ENCODE results near the gene FSHR. TPM values are rescaled to one million over a fixed set of nuclear protein-coding genes. Genes with fewer than 3 reads are reported as not detected.

FSHR gene
- total RNA-seq, 1 donor from 2014 or later = not detected

DNA sequence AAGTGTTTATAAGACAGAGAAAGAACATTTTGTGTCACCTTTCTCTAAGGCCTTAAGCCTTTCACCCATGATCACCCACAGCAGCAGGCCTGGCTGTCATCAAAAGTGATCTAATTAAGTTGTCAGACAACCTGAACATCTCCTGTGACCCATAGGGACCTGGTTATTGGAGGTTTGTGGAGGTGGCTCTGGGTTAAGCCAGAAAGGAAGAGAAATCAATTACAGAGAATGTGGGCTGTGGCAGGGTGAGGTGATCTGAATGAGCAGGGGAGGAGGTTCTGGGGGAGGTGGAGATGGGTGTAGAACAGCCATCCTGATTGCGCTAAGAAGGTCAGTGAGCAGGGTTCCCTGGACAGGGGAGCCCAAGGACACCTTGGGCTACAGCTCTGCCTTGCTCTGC is 170.8 kb downstream of the FSHR start:
- no peak overlapping the region for H3K4me3 ChIP-seq (ENCODE audit: low read depth, low read length)
- TF ChIP-seq, protein P1, sequence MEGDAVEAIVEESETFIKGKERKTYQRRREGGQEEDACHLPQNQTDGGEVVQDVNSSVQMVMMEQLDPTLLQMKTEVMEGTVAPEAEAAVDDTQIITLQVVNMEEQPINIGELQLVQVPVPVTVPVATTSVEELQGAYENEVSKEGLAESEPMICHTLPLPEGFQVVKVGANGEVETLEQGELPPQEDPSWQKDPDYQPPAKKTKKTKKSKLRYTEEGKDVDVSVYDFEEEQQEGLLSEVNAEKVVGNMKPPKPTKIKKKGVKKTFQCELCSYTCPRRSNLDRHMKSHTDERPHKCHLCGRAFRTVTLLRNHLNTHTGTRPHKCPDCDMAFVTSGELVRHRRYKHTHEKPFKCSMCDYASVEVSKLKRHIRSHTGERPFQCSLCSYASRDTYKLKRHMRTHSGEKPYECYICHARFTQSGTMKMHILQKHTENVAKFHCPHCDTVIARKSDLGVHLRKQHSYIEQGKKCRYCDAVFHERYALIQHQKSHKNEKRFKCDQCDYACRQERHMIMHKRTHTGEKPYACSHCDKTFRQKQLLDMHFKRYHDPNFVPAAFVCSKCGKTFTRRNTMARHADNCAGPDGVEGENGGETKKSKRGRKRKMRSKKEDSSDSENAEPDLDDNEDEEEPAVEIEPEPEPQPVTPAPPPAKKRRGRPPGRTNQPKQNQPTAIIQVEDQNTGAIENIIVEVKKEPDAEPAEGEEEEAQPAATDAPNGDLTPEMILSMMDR (conservative IDR thresholded peaks at IDR 0.05; ENCODE audit: low read depth, low read length) = no peak
- DNase-seq (ENCODE audit: low read depth) = no peak

DNA sequence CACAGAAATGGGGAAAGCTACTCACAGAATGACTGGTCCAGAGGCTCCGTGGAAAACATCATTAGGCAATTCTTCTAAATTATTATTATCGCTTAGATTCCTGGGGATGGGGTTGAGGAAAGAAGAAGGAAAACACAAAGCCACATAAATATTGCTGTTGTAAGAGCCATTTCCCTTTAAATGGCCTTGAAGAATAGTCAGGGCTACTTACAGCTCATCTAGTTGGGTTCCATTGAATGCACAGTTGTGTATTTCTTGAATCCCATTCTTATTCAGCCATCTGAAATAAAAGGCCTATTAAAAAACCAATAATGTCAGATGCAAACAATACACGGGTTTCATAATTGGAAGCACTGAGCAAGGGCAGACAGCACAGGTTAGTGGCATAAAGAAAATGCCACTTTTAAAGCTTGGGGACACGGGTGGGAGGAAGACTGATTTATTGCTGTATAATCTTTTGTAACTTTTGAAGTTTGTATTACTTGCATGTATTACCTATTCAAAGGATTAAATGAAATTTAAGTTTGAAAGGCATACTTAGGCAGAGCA is 171.4 kb downstream of the FSHR start:
- TF ChIP-seq, protein P1 (conservative IDR thresholded peaks at IDR 0.05; ENCODE audit: low read depth, low read length) = no peak
- no peak overlapping the region for H3K4me3 ChIP-seq (ENCODE audit: low read depth, low read length)
- DNase-seq (ENCODE audit: low read depth) = no peak

DNA sequence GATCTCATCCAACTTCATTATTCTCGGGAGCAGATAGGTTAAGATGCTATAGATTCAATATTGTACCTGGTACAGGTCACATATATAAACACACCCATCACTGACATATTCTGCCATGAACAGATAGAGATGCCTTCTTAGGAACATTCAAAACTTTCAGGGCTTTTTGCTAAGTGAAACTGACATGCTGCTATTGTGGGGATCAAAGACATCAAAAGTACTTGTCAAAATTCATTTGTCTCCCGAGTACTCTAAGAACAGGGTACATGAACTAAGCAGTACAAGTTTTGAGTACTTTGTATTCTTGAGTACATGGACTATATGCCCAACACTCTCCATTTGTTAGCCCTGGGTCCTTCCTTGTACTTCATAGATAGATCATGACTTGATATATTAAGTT is 173.5 kb downstream of the FSHR start:
- DNase-seq (ENCODE audit: low read depth) = no peak
- H3K4me3 ChIP-seq (ENCODE audit: low read depth, low read length) = no peak overlapping the region
- TF ChIP-seq, protein P1 (conservative IDR thresholded peaks at IDR 0.05; ENCODE audit: low read depth, low read length) = no peak

GRCh38 chr2:48979691-48980090 is 174.6 kb downstream of the FSHR start:
- TF ChIP-seq, protein P1 (conservative IDR thresholded peaks at IDR 0.05; ENCODE audit: low read depth, low read length) = no peak
- DNase-seq (ENCODE audit: low read depth) = no peak
- no peak overlapping the region for H3K4me3 ChIP-seq (ENCODE audit: low read depth, low read length)

DNA sequence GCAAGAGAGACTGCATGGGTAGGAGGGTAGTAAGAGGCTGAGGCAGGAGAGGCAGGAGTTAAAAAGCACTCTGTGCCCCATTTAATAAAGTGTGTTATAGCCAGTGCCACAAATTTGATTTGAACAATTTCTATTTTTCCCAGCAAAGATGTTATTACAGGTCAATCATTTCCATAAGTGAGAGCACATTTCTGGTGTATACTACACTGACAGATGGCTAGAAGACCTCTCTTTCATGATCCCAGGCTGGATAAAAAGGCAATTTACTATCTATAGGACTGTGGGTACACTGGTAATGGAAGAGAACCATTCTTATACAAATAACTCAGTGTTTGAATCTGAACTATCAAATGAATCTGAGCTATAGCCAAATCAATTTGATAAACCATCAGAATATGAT is 176.2 kb downstream of the FSHR start:
- TF ChIP-seq, protein P1 (conservative IDR thresholded peaks at IDR 0.05; ENCODE audit: low read depth, low read length) = no peak
- H3K4me3 ChIP-seq (ENCODE audit: low read depth, low read length) = no peak overlapping the region
- DNase-seq (ENCODE audit: low read depth) = no peak

GRCh38 chr2:48971801-48972200 is 182.5 kb downstream of the FSHR start:
- DNase-seq (ENCODE audit: low read depth) = no peak
- TF ChIP-seq, protein P1 (conservative IDR thresholded peaks at IDR 0.05; ENCODE audit: low read depth, low read length) = no peak
- H3K4me3 ChIP-seq (ENCODE audit: low read depth, low read length) = no peak overlapping the region

DNA sequence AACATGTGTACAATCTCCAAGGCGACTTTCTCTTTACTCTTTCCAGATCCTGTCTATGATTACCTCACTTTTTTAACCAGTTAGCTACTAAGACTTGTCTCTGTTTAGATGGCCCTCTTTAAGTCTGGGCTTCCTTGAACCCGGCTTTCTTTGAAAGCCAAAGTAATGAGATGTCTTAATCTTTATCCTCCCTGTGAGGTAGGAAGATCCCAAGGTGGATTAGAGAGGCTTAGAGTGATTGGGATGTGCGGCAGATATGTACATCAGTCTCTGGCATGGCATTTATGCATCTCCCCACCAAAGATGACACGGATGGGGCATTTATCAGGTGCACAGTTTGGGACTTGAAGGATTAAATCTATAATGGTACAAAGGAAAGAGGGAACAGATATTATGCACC is 186.3 kb downstream of the FSHR start:
- no peak for DNase-seq (ENCODE audit: low read depth)
- TF ChIP-seq, protein P1 (conservative IDR thresholded peaks at IDR 0.05; ENCODE audit: low read depth, low read length) = no peak
- no peak overlapping the region for H3K4me3 ChIP-seq (ENCODE audit: low read depth, low read length)

Measured in epithelial cell of proximal tubule (primary cell).